HG02571 (cell line): ENCODE results near the gene PDCD5.
A peak's percentile ranks its signal among the peaks of the same experiment; 100 is the strongest.
"Not testable (repeated sequence)": the region's sequence is repeated elsewhere in the genome, so short reads cannot be mapped to it uniquely, and the experiment has no call there.

Experiments used
- ATAC-seq: cut with Tn5 transposase; IDR thresholded peaks from one replicate; pipeline ENCODE4 v1.9.1; 2021; ENCODE audit warnings: mild to moderate bottlenecking, moderate library complexity; ENCODE audit not compliant: unreplicated experiment

The PDCD5 gene

GRCh38 chr19:32580901-32581704 is at the start of gene PDCD5:
TSS of gene PDCD5 (plus strand) at chr19:32581190. CDS start at chr19:32581262, 72 bp downstream.
- peak; percentile 86 for ATAC-seq

GRCh38 chr19:32532233-32532632 is 48.8 kb upstream of the PDCD5 start:
- ATAC-seq: no peak

- ATAC-seq: no peak
These were observed 43.4 kb upstream of the PDCD5 start for GRCh38 chr19:32537580-32537979.

- no peak for ATAC-seq
These were observed 41.6 kb upstream of the PDCD5 start for GRCh38 chr19:32539240-32539916.

- ATAC-seq: no peak
These were observed 40.4 kb upstream of the PDCD5 start for GRCh38 chr19:32540621-32541020.

GRCh38 chr19:32541376-32541775 is 39.6 kb upstream of the PDCD5 start:
- not testable (repeated sequence) for ATAC-seq

GRCh38 chr19:32542477-32543108 is 38.4 kb upstream of the PDCD5 start:
- ATAC-seq: no peak

GRCh38 chr19:32543115-32543900 is 37.7 kb upstream of the PDCD5 start:
- no peak for ATAC-seq

GRCh38 chr19:32544917-32545316 is 36.1 kb upstream of the PDCD5 start:
- no peak for ATAC-seq

- no peak for ATAC-seq
These were observed 30.3 kb upstream of the PDCD5 start for GRCh38 chr19:32550666-32551065.

GRCh38 chr19:32555786-32556185 is 25.2 kb upstream of the PDCD5 start:
- no peak for ATAC-seq

GRCh38 chr19:32558607-32559228 is 22.3 kb upstream of the PDCD5 start:
- no peak for ATAC-seq

- no peak for ATAC-seq
These were observed 17.2 kb upstream of the PDCD5 start for GRCh38 chr19:32563761-32564160.

- no peak for ATAC-seq
These were observed 14.7 kb upstream of the PDCD5 start for GRCh38 chr19:32566246-32566830.

- ATAC-seq: no peak
These were observed 13.5 kb upstream of the PDCD5 start for GRCh38 chr19:32567486-32567885.

- no peak for ATAC-seq
These were observed 10.8 kb upstream of the PDCD5 start for GRCh38 chr19:32570081-32570785.

GRCh38 chr19:32571471-32572075 is 9.4 kb upstream of the PDCD5 start:
- not testable (repeated sequence) for ATAC-seq

- ATAC-seq: not testable (repeated sequence)
These were observed 8.1 kb upstream of the PDCD5 start for GRCh38 chr19:32572700-32573491.

GRCh38 chr19:32573492-32573794 is 7.5 kb upstream of the PDCD5 start:
- ATAC-seq: no peak
